Liver (tissue), 3 donors: ENCODE data around the gene MYO15B.

Experiments used
- CTCF ChIP-seq: fragments of 150-350 bp; IDR thresholded peaks from 2 replicates; pipeline ENCODE4 v1.5.1; 2017; ENCODE audit warnings: improper control_type of control experiment, low read depth, low read length; ENCODE audit not compliant: missing input control
- GABPA ChIP-seq, 2 donors: IDR thresholded peaks in 1 of 2; conservative IDR thresholded peaks in 1 of 2; 2 replicates each; pipeline ENCODE4 v1.6.1; 2016; ENCODE audit warnings: antibody characterized with exemption in 2 of 2, mild to moderate bottlenecking in 1 of 2, moderate library complexity in 1 of 2
- JUND ChIP-seq, 2 donors: IDR thresholded peaks; 2 replicates each; pipeline ENCODE4 v1.6.1; 2016; ENCODE audit warnings: antibody characterized with exemption in 2 of 2
- MAX ChIP-seq: IDR thresholded peaks from 2 replicates; pipeline ENCODE4 v1.6.1; 2016; ENCODE audit warnings: antibody characterized with exemption
- REST ChIP-seq: IDR thresholded peaks from 2 replicates; pipeline ENCODE4 v1.6.1; 2016; ENCODE audit warnings: antibody characterized with exemption, mild to moderate bottlenecking
- SP1 ChIP-seq: IDR thresholded peaks from 2 replicates; pipeline ENCODE4 v1.6.1; 2018; ENCODE audit warnings: antibody characterized with exemption, mild to moderate bottlenecking
- donor health status: healthy.
- donor health status: healthy.

GRCh38 chr17:75621489-75621888, 33.9 kb downstream of the MYO15B start:
- TF ChIP-seq GABPA (IDR thresholded peaks at IDR 0.05 in 1 of 2, conservative IDR thresholded peaks at IDR 0.05 in 1 of 2), result no peak
- no peak for TF ChIP-seq CTCF
- TF ChIP-seq MAX, result no peak
- TF ChIP-seq JUND (IDR thresholded peaks at IDR 0.05), result no peak
- no peak for TF ChIP-seq SP1
- no peak for TF ChIP-seq REST
